ENCODE results near the gene NDUFAF8. TPM values are rescaled to one million over a fixed set of nuclear protein-coding genes. Genes with fewer than 3 reads are reported as not detected.

NDUFAF8 gene
- total RNA-seq, 2 experiments from 2014 or later = 41.6 to 53.7 TPM

- Mint-ChIP-seq H3K4me3 (no peak overlapping the region), H3K9me3 (ENCODE audit: low read depth) (no peaks in the 10 kb centered on the region), H3K27ac (no peak overlapping the region), H3K27me3 (no peaks in the 10 kb centered on the region), H3K4me1 (no peaks in the 10 kb centered on the region), H3K36me3 (no peaks in the 10 kb centered on the region)
- ATAC-seq (no peak), DNase-seq (no peak)
- CTCF ChIA-PET = no interaction called here
Observed at GRCh38 chr17:81196505-81197408, 42.4 kb upstream of the NDUFAF8 start.

- Mint-ChIP-seq H3K9me3 (ENCODE audit: low read depth) (no peaks in the 10 kb centered on the region), H3K27me3 (no peaks in the 10 kb centered on the region), H3K4me3 (no peak overlapping the region), H3K4me1 (no peaks in the 10 kb centered on the region), H3K27ac (no peak overlapping the region), H3K36me3 (no peaks in the 10 kb centered on the region)
- ATAC-seq (no peak), DNase-seq (no peak)
- CTCF ChIA-PET = no interaction called here
Observed at GRCh38 chr17:81197409-81197795, 41.7 kb upstream of the NDUFAF8 start.

- CTCF ChIA-PET = no interaction called here
- H3K36me3 Mint-ChIP-seq = no peaks in the 10 kb centered on the region
- DNase-seq = no peak
- H3K4me1 Mint-ChIP-seq = no peaks in the 10 kb centered on the region
- no peaks in the 10 kb centered on the region for H3K27me3 Mint-ChIP-seq
- no peak for ATAC-seq
- H3K9me3 Mint-ChIP-seq (ENCODE audit: low read depth) = no peaks in the 10 kb centered on the region
- H3K27ac Mint-ChIP-seq = no peak overlapping the region
- no peak overlapping the region for H3K4me3 Mint-ChIP-seq
Observed at GRCh38 chr17:81197831-81198490, 41.2 kb upstream of the NDUFAF8 start.

GRCh38 chr17:81198826-81199481, 40.2 kb upstream of the NDUFAF8 start:
- Mint-ChIP-seq H3K36me3 (no peaks in the 10 kb centered on the region), H3K4me3 (no peak overlapping the region), H3K4me1 (no peaks in the 10 kb centered on the region), H3K27me3 (no peaks in the 10 kb centered on the region), H3K27ac (no peak overlapping the region), H3K9me3 (ENCODE audit: low read depth) (no peaks in the 10 kb centered on the region)
- DNase-seq (no peak), ATAC-seq (no peak)
- CTCF ChIA-PET = interaction anchor here (0.6 kb wide), 1 partner anchor 55 kb away, joined by 3 read pairs; no protein-coding TSS in a partner anchor

GRCh38 chr17:81199482-81199830, 39.7 kb upstream of the NDUFAF8 start:
- no peak for DNase-seq
- Mint-ChIP-seq H3K4me3 (no peak overlapping the region), H3K27ac (no peak overlapping the region), H3K27me3 (no peaks in the 10 kb centered on the region), H3K36me3 (no peaks in the 10 kb centered on the region), H3K9me3 (ENCODE audit: low read depth) (no peaks in the 10 kb centered on the region), H3K4me1 (no peaks in the 10 kb centered on the region)
- CTCF ChIA-PET = no interaction called here
- ATAC-seq = no peak

GRCh38 chr17:81200201-81200600, 38.9 kb upstream of the NDUFAF8 start:
- Mint-ChIP-seq H3K36me3 (no peaks in the 10 kb centered on the region), H3K4me1 (no peaks in the 10 kb centered on the region), H3K9me3 (ENCODE audit: low read depth) (no peaks in the 10 kb centered on the region), H3K27me3 (no peaks in the 10 kb centered on the region), H3K27ac (no peak overlapping the region), H3K4me3 (no peak overlapping the region)
- ATAC-seq = no peak
- CTCF ChIA-PET = no interaction called here
- no peak for DNase-seq

- H3K27ac Mint-ChIP-seq = no peak overlapping the region
- CTCF ChIA-PET = no interaction called here
- no peaks in the 10 kb centered on the region for H3K27me3 Mint-ChIP-seq
- DNase-seq = no peak
- no peaks in the 10 kb centered on the region for H3K36me3 Mint-ChIP-seq
- H3K9me3 Mint-ChIP-seq (ENCODE audit: low read depth) = no peaks in the 10 kb centered on the region
- peak; percentile 59 for ATAC-seq
- no peaks in the 10 kb centered on the region for H3K4me1 Mint-ChIP-seq
- no peak overlapping the region for H3K4me3 Mint-ChIP-seq
Observed at GRCh38 chr17:81200695-81201580, 38.2 kb upstream of the NDUFAF8 start.

- no peak overlapping the region for H3K27ac Mint-ChIP-seq
- CTCF ChIA-PET = no interaction called here
- no peaks in the 10 kb centered on the region for H3K4me1 Mint-ChIP-seq
- no peaks in the 10 kb centered on the region for H3K27me3 Mint-ChIP-seq
- no peaks in the 10 kb centered on the region for H3K9me3 Mint-ChIP-seq (ENCODE audit: low read depth)
- ATAC-seq = no peak
- H3K4me3 Mint-ChIP-seq = no peak overlapping the region
- H3K36me3 Mint-ChIP-seq = no peaks in the 10 kb centered on the region
- DNase-seq = no peak
Observed at GRCh38 chr17:81202318-81202717, 36.8 kb upstream of the NDUFAF8 start.

GRCh38 chr17:81203136-81203535, 36.0 kb upstream of the NDUFAF8 start:
- Mint-ChIP-seq H3K9me3 (ENCODE audit: low read depth) (no peaks in the 10 kb centered on the region), H3K4me1 (no peaks in the 10 kb centered on the region), H3K36me3 (no peaks in the 10 kb centered on the region), H3K27ac (no peak overlapping the region), H3K27me3 (no peaks in the 10 kb centered on the region), H3K4me3 (no peak overlapping the region)
- no peak for ATAC-seq
- CTCF ChIA-PET = no interaction called here
- DNase-seq = no peak

GRCh38 chr17:81204578-81204977, 34.5 kb upstream of the NDUFAF8 start:
- H3K27me3 Mint-ChIP-seq = no peaks in the 10 kb centered on the region
- ATAC-seq = no peak
- H3K36me3 Mint-ChIP-seq = no peaks in the 10 kb centered on the region
- no peak overlapping the region for H3K27ac Mint-ChIP-seq
- no peaks in the 10 kb centered on the region for H3K4me1 Mint-ChIP-seq
- DNase-seq = no peak
- CTCF ChIA-PET = no interaction called here
- no peak overlapping the region for H3K4me3 Mint-ChIP-seq
- no peaks in the 10 kb centered on the region for H3K9me3 Mint-ChIP-seq (ENCODE audit: low read depth)

GRCh38 chr17:81206166-81206565, 33.0 kb upstream of the NDUFAF8 start:
- Mint-ChIP-seq H3K36me3 (no peaks in the 10 kb centered on the region), H3K9me3 (ENCODE audit: low read depth) (no peaks in the 10 kb centered on the region), H3K27me3 (no peaks in the 10 kb centered on the region), H3K4me3 (no peak overlapping the region), H3K27ac (no peak overlapping the region), H3K4me1 (no peaks in the 10 kb centered on the region)
- ATAC-seq (no peak), DNase-seq (no peak)
- CTCF ChIA-PET = no interaction called here

GRCh38 chr17:81206657-81207056, 32.5 kb upstream of the NDUFAF8 start:
- H3K9me3 Mint-ChIP-seq (ENCODE audit: low read depth) = no peaks in the 10 kb centered on the region
- no peaks in the 10 kb centered on the region for H3K36me3 Mint-ChIP-seq
- no peaks in the 10 kb centered on the region for H3K27me3 Mint-ChIP-seq
- H3K27ac Mint-ChIP-seq = no peak overlapping the region
- H3K4me3 Mint-ChIP-seq = no peak overlapping the region
- DNase-seq = no peak
- CTCF ChIA-PET = no interaction called here
- no peak for ATAC-seq
- no peaks in the 10 kb centered on the region for H3K4me1 Mint-ChIP-seq

All from activated CD8-positive, alpha-beta memory T cell treated with anti-CD3 and anti-CD28 coated beads, Interleukin-2, amount 10 ng/mL, durations not matched to agents 7 days and 5 days (primary cell).